ENCODE measurements around the gene CATSPER4. TPM values are rescaled to one million over a fixed set of nuclear protein-coding genes. Genes with fewer than 3 reads are reported as not detected.
A peak's percentile ranks its signal among the peaks of the same experiment; 100 is the strongest.

The CATSPER4 gene
- total and polyA plus RNA-seq, 2 of the 8 experiments (the other 6 are each of a cell fraction or from before 2014, with no cell fraction given) = 0.65 to 0.83 TPM

DNA sequence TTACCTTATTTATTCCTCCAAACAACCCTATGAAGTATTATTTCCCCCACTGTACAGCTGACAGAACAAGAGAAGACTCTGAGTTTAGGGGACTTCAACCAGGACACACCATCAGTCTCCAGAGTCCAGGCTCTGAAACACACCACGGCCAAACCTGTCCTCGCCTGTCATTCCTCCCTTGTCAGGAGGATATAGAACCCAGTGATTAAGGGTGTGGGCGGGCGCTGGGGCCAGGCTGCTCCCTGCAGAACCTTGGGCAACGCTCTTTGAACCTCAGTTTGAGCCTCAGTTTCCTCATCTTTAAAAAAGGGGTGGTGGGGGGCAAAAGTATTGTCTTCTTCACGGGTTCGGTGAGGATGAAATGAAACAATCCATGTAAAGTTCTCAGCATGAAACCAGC lies 34.2 kb downstream of the CATSPER4 start:
- H3K14ac ChIP-seq (ENCODE audit: insufficient read length) = no peak overlapping the region
- no peak overlapping the region for H3K23ac ChIP-seq (ENCODE audit: insufficient read length)
- H3K18ac ChIP-seq (ENCODE audit: extremely low read depth, low read length) = 0 out of 2 replicates have a peak overlapping the region, but pooled peaks have one; percentile 13
- peak overlapping the region; percentile 78 to 89 for H3K4me2 ChIP-seq (ENCODE audit: insufficient read depth in 1 of 2, low read depth in 2 of 2, low read length in 2 of 2)
- no peak overlapping the region for H2AK5ac ChIP-seq (ENCODE audit: low read depth, low read length)
- no peak overlapping the region for H3K56ac ChIP-seq (replicated peaks; ENCODE audit: insufficient read length, low read depth, low read length)
- no peaks in the 10 kb centered on the region for H3K36me3 ChIP-seq (ENCODE audit: control insufficient read depth in 2 of 4, insufficient read depth in 4 of 4, low read length in 3 of 4)
- H2AFZ ChIP-seq (ENCODE audit: low read length) = 0 out of 2 replicates have a peak overlapping the region, but pooled peaks have one; percentile 70
- H4K5ac ChIP-seq (ENCODE audit: insufficient read length, low read depth, low read length) = no peak overlapping the region
- H3K4me3 ChIP-seq (ENCODE audit: extremely low read depth in 1 of 4, insufficient read depth in 2 of 4, low read depth in 3 of 4, low read length in 4 of 4) = peak overlapping the region; percentile 43 to 63 (median 51); a peak in 4 of 8 replicates
- no peak overlapping the region for H2BK5ac ChIP-seq (ENCODE audit: low read depth, low read length)
- ChIA-PET CTCF (ENCODE audit: partially characterized antibody) (interaction anchor here (0.8 to 2.8 kb wide), 4 partner anchors 10 to 34 kb away, joined by 3 to 17 read pairs (median 6); partner anchors contain the start of genes CATSPER4 and CEP85), POLR2A (ENCODE audit: partially characterized antibody) (interaction anchor here (1.1 to 1.3 kb wide), 3 partner anchors 10 to 63 kb away, joined by 3 to 4 read pairs (median 3); no protein-coding TSS in a partner anchor)
- FAIRE-seq = no peak
- H2BK120ac ChIP-seq (replicated peaks; ENCODE audit: low read depth, low read length) = no peak overlapping the region
- H3K27me3 ChIP-seq (replicated peaks in 1 of 4; ENCODE audit: control insufficient read depth in 3 of 4, extremely low read depth in 1 of 4, insufficient read depth in 3 of 4, low read length in 3 of 4) = peaks cover 0 to 10% (median 2%) of the 10 kb centered on the region in 4 experiments; a peak in 3 of 7 replicates
- no peak overlapping the region for H2BK12ac ChIP-seq (ENCODE audit: low read depth, low read length)
- WGBS, 2 experiments (ENCODE audit: extremely low coverage in 1 of 2, insufficient coverage in 1 of 2, insufficient read length in 1 of 2, insufficient replicate concordance in 2 of 2, low coverage in 1 of 2, low lambda C conversion rate in 2 of 2, missing lambda C conversion rate in 1 of 2) = 77% methylated on average over 7 of the region's 7 CpGs; no CpG with 5 or more reads in 1 of the 2 experiments
- H2BK15ac ChIP-seq (ENCODE audit: low read length) = no peak overlapping the region
- H3K4ac ChIP-seq (replicated peaks; ENCODE audit: insufficient read length, low read depth, low read length) = no peak overlapping the region
- H3K23me2 ChIP-seq (ENCODE audit: low read depth, low read length) = peaks cover 5% of the 10 kb centered on the region; the same call in 1 of the 2 replicates
- no peaks in the 10 kb centered on the region for H4K20me1 ChIP-seq (replicated peaks in 1 of 2; ENCODE audit: control insufficient read depth in 1 of 2, insufficient read depth in 2 of 2, low read length in 2 of 2)
- DNase-seq (ENCODE audit: low read depth in 1 of 2, low spot score in 2 of 2) = no peak
- no peaks in the 10 kb centered on the region for H3K79me1 ChIP-seq (ENCODE audit: low read depth, low read length)
- H3K9me3 ChIP-seq (ENCODE audit: insufficient read depth in 2 of 2, low read depth in 1 of 2, low read length in 1 of 2) = no peaks in the 10 kb centered on the region
- no peak overlapping the region for H2BK20ac ChIP-seq (ENCODE audit: low read length)
- peak overlapping the region; percentile 26; the same call in 1 of the 2 replicates for H4K8ac ChIP-seq (ENCODE audit: extremely low read depth, insufficient read depth, low read length)
- no peak overlapping the region for H3K27ac ChIP-seq (ENCODE audit: low read depth, low read length)
- peaks cover 0 to 4% (median 2%) of the 10 kb centered on the region in 4 experiments; a peak in 4 of 7 replicates for H3K4me1 ChIP-seq (replicated peaks in 1 of 4; ENCODE audit: control insufficient read depth in 3 of 4, insufficient read depth in 4 of 4, low read length in 3 of 4)
- no peak overlapping the region for H4K91ac ChIP-seq (replicated peaks; ENCODE audit: insufficient read length, low read length)
- H3K79me2 ChIP-seq (ENCODE audit: control insufficient read depth in 1 of 2, insufficient read depth in 2 of 2, low read length in 2 of 2) = no peaks in the 10 kb centered on the region
- H3K9ac ChIP-seq (replicated peaks in 1 of 4; ENCODE audit: extremely low read depth in 1 of 4, low read depth in 3 of 4, low read length in 3 of 4) = no peak overlapping the region
- TF ChIP-seq, protein P1, sequence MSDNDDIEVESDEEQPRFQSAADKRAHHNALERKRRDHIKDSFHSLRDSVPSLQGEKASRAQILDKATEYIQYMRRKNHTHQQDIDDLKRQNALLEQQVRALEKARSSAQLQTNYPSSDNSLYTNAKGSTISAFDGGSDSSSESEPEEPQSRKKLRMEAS (IDR thresholded peaks at IDR 0.05) = no peak
- TF ChIP-seq SIRT6 (IDR thresholded peaks at IDR 0.05; ENCODE audit: low read length) = no peak
- no peak for TF ChIP-seq NRF1 (IDR thresholded peaks at IDR 0.05; ENCODE audit: low read depth, low read length)
- no peak for TF ChIP-seq POLR2AphosphoS5 (IDR thresholded peaks at IDR 0.05; ENCODE audit: low read depth, low read length)
- no peak for TF ChIP-seq BRCA1 (IDR thresholded peaks at IDR 0.05; ENCODE audit: low read depth, low read length)
- TF ChIP-seq CTBP2 (IDR thresholded peaks at IDR 0.05; ENCODE audit: borderline replicate concordance, insufficient read depth, insufficient read length, low read length) = no peak
- no peak for TF ChIP-seq JUND (IDR thresholded peaks at IDR 0.05; ENCODE audit: low read length)
- no peak for TF ChIP-seq EZH2 (IDR thresholded peaks at IDR 0.05; ENCODE audit: low read depth, low read length, severe bottlenecking)
- no peak for TF ChIP-seq ZNF274 (IDR thresholded peaks at IDR 0.05; ENCODE audit: borderline replicate concordance, extremely low read depth, low read length)
- no peak for TF ChIP-seq SP1 (IDR thresholded peaks at IDR 0.05; ENCODE audit: low read depth, low read length)
- TF ChIP-seq KDM1A (IDR thresholded peaks at IDR 0.05; ENCODE audit: borderline replicate concordance, low read length) = no peak
- no peak for TF ChIP-seq EP300 (IDR thresholded peaks at IDR 0.05; ENCODE audit: borderline replicate concordance in 1 of 2, low read depth in 2 of 2, low read length in 2 of 2)
- TF ChIP-seq RFX5 (IDR thresholded peaks at IDR 0.05; ENCODE audit: borderline replicate concordance, low read depth, low read length) = no peak
- no peak for TF ChIP-seq RXRA (IDR thresholded peaks at IDR 0.05; ENCODE audit: insufficient read depth, low read depth, low read length)

All from H1 (cell line).